H1 (cell line): ENCODE results near the gene S100A13. TPM values are rescaled to one million over a fixed set of nuclear protein-coding genes. Genes with fewer than 3 reads are reported as not detected.

ENCODE experiments used
- CTCF ChIA-PET: fragments of 300-600 bp; sonication (Branson Sonifier 250); formaldehyde crosslinking; loops from one replicate; lab custom pipeline; 2021; ENCODE audit not compliant: partially characterized antibody; lab: Charles Lee
- POLR2A ChIA-PET: fragments of 300-600 bp; sonication (Branson Sonifier 250); formaldehyde crosslinking; loops from one replicate; lab custom pipeline; 2021; ENCODE audit warnings: inconsistent platforms; ENCODE audit not compliant: partially characterized antibody; lab: Charles Lee
- DNase-seq, 2 experiments: peaks; one replicate each; pipeline versions ENCODE4 v3.0.0 to v3.0.0-alpha.2; 2010 to 2022; ENCODE audit warnings: low spot score in 2 of 2, low read depth in 1 of 2, mixed read lengths in 1 of 2
- FAIRE-seq: peaks from 2 replicates; lab custom pipeline; 2011; peaks lifted over from hg19 to GRCh38; lab: Jason Lieb, UNC
- H2AFZ ChIP-seq: 2 replicates; pipeline ENCODE4 v1.8.1; 2012; ENCODE audit warnings: low read length, inconsistent platforms
- H2AK5ac ChIP-seq: 2 replicates; pipeline ENCODE4 v1.6.1; 2013; ENCODE audit warnings: low read depth, low read length
- H2BK120ac ChIP-seq: replicated peaks from 2 replicates; pipeline ENCODE3; 2013; ENCODE audit warnings: low read depth, low read length, inconsistent platforms
- H2BK12ac ChIP-seq: 2 replicates; pipeline ENCODE4 v1.6.1; 2013; ENCODE audit warnings: low read depth, low read length
- H2BK15ac ChIP-seq: 2 replicates; pipeline ENCODE4 v1.6.1; 2013; ENCODE audit warnings: low read length
- H2BK20ac ChIP-seq: 2 replicates; pipeline ENCODE4 v1.6.1; 2013; ENCODE audit warnings: low read length
- H2BK5ac ChIP-seq: 2 replicates; pipeline ENCODE4 v1.6.1; 2013; ENCODE audit warnings: low read depth, low read length
- H3K14ac ChIP-seq: 2 replicates; pipeline ENCODE4 v1.6.1; 2013; ENCODE audit warnings: inconsistent platforms; ENCODE audit not compliant: insufficient read length
- H3K18ac ChIP-seq: 2 replicates; pipeline ENCODE4 v1.6.1; 2013; ENCODE audit warnings: low read length; ENCODE audit errors: extremely low read depth
- H3K23ac ChIP-seq: 2 replicates; pipeline ENCODE4 v1.6.1; 2013; ENCODE audit warnings: inconsistent platforms; ENCODE audit not compliant: insufficient read length
- H3K23me2 ChIP-seq: 2 replicates; pipeline ENCODE4 v1.6.1; 2013; ENCODE audit warnings: low read depth, low read length
- H3K27ac ChIP-seq: 2 replicates; pipeline ENCODE4 v1.6.1; 2011; ENCODE audit warnings: low read depth, low read length, inconsistent platforms
- H3K27me3 ChIP-seq, 4 experiments: replicated peaks in 1 of 4; 1 replicate in 1 of 4; 2 replicates in 3 of 4; pipeline versions ENCODE4 v1.6.1 to v1.8.1; 2011 to 2013; ENCODE audit warnings: low read length in 3 of 4, mild to moderate bottlenecking in 3 of 4, inconsistent platforms in 2 of 4, mixed read lengths in 2 of 4, moderate library complexity in 1 of 4; ENCODE audit not compliant: control insufficient read depth in 3 of 4, insufficient read depth in 3 of 4; ENCODE audit errors: extremely low read depth in 1 of 4
- H3K36me3 ChIP-seq, 4 experiments: 2 replicates each; pipeline versions ENCODE4 v1.6.1 to v1.8.1; 2011 to 2013; ENCODE audit warnings: mild to moderate bottlenecking in 4 of 4, low read length in 3 of 4, moderate library complexity in 2 of 4, control low read depth in 1 of 4, inconsistent platforms in 1 of 4; ENCODE audit not compliant: insufficient read depth in 4 of 4, control insufficient read depth in 2 of 4
- H3K4ac ChIP-seq: replicated peaks from 2 replicates; pipeline ENCODE3; 2013; ENCODE audit warnings: low read length, low read depth, mixed read lengths, inconsistent platforms; ENCODE audit not compliant: insufficient read length
- H3K4me1 ChIP-seq, 4 experiments: replicated peaks in 1 of 4; 1 replicate in 1 of 4; 2 replicates in 3 of 4; pipeline versions ENCODE4 v1.6.1 to v1.8.1; 2011 to 2013; ENCODE audit warnings: low read length in 3 of 4, inconsistent platforms in 2 of 4, mixed read lengths in 1 of 4; ENCODE audit not compliant: insufficient read depth in 4 of 4, control insufficient read depth in 3 of 4
- H3K4me2 ChIP-seq, 2 experiments: 2 replicates each; pipeline versions ENCODE4 v1.6.1 to v1.8.1; 2011 to 2013; ENCODE audit warnings: low read depth in 2 of 2, low read length in 2 of 2, control low read depth in 1 of 2, inconsistent platforms in 1 of 2, mild to moderate bottlenecking in 1 of 2; ENCODE audit not compliant: insufficient read depth in 1 of 2
- H3K4me3 ChIP-seq, 4 experiments: fragments of 200-600, 300-600 bp in 1 of 4; sonication (generic), shearing (Covaris generic), sonication (Bioruptor Twin) in 1 of 4; 2 replicates each; pipeline versions ENCODE4 v1.5.1 to v1.8.1; 2011 to 2016; ENCODE audit warnings: low read length in 4 of 4, low read depth in 3 of 4, control low read depth in 2 of 4, inconsistent platforms in 2 of 4, mild to moderate bottlenecking in 2 of 4, mixed read lengths in 1 of 4, moderate library complexity in 1 of 4; ENCODE audit not compliant: insufficient read depth in 2 of 4; ENCODE audit errors: extremely low read depth in 1 of 4
- H3K56ac ChIP-seq: replicated peaks from 2 replicates; pipeline ENCODE3; 2013; ENCODE audit warnings: low read depth, mild to moderate bottlenecking, mixed read lengths, low read length, inconsistent platforms; ENCODE audit not compliant: insufficient read length
- H3K79me1 ChIP-seq: 2 replicates; pipeline ENCODE4 v1.6.1; 2013; ENCODE audit warnings: low read depth, low read length, control low read depth
- H3K79me2 ChIP-seq, 2 experiments: 2 replicates each; pipeline versions ENCODE4 v1.6.1 to v1.8.1; 2012 to 2013; ENCODE audit warnings: low read length in 2 of 2, mild to moderate bottlenecking in 2 of 2, inconsistent platforms in 1 of 2; ENCODE audit not compliant: insufficient read depth in 2 of 2, control insufficient read depth in 1 of 2
- H3K9ac ChIP-seq, 4 experiments: replicated peaks in 1 of 4; 1 replicate in 1 of 4; 2 replicates in 3 of 4; pipeline versions ENCODE4 v1.6.1 to v1.8.1; 2011 to 2013; ENCODE audit warnings: low read depth in 3 of 4, low read length in 3 of 4, control low read depth in 2 of 4, mild to moderate bottlenecking in 2 of 4, moderate library complexity in 2 of 4, inconsistent platforms in 1 of 4; ENCODE audit errors: extremely low read depth in 1 of 4
- H3K9me3 ChIP-seq, 2 experiments: 2 replicates each; pipeline versions ENCODE4 v1.6.1 to v1.8.1; 2012 to 2013; ENCODE audit warnings: mild to moderate bottlenecking in 2 of 2, moderate library complexity in 2 of 2, control low read depth in 1 of 2, inconsistent platforms in 1 of 2, low read depth in 1 of 2, low read length in 1 of 2, mixed read lengths in 1 of 2; ENCODE audit not compliant: insufficient read depth in 2 of 2
- H4K20me1 ChIP-seq, 2 experiments: replicated peaks in 1 of 2; 2 replicates each; pipeline versions ENCODE3 to v1.8.1; 2011 to 2013; ENCODE audit warnings: inconsistent platforms in 2 of 2, low read length in 2 of 2, mild to moderate bottlenecking in 1 of 2; ENCODE audit not compliant: insufficient read depth in 2 of 2, control insufficient read depth in 1 of 2
- H4K5ac ChIP-seq: 2 replicates; pipeline ENCODE4 v1.6.1; 2013; ENCODE audit warnings: low read length, low read depth, mixed read lengths, inconsistent platforms; ENCODE audit not compliant: insufficient read length
- H4K8ac ChIP-seq: 2 replicates; pipeline ENCODE4 v1.8.0; 2013; ENCODE audit warnings: mild to moderate bottlenecking, moderate library complexity, low read length, inconsistent platforms; ENCODE audit not compliant: insufficient read depth; ENCODE audit errors: extremely low read depth
- H4K91ac ChIP-seq: replicated peaks from 2 replicates; pipeline ENCODE3; 2013; ENCODE audit warnings: low read length, mixed read lengths, inconsistent platforms; ENCODE audit not compliant: insufficient read length
- ASH2L ChIP-seq: fragments of 200-600, 300-600 bp; sonication (generic); IDR thresholded peaks from one replicate; pipeline ENCODE4 v1.7.1; 2017; ENCODE audit warnings: low read length
- BCL11A ChIP-seq, 2 experiments: IDR thresholded peaks; one replicate each; pipeline ENCODE4 v1.6.1; 2011; ENCODE audit warnings: low read depth in 2 of 2, low read length in 2 of 2, mild to moderate bottlenecking in 2 of 2
- E2F6 ChIP-seq: IDR thresholded peaks from 2 replicates; pipeline ENCODE4 v1.6.1; 2012; ENCODE audit warnings: inconsistent platforms
- NRF1 ChIP-seq: IDR thresholded peaks from 2 replicates; pipeline ENCODE4 v1.6.1; 2011; ENCODE audit warnings: mild to moderate bottlenecking, low read depth, low read length, improper control_type of control experiment
- RBBP5 ChIP-seq: IDR thresholded peaks from 2 replicates; pipeline ENCODE4 v1.7.1; 2012; ENCODE audit warnings: low read depth, mild to moderate bottlenecking, inconsistent platforms, low read length, moderate library complexity, borderline replicate concordance
- TAF1 ChIP-seq: IDR thresholded peaks from 2 replicates; pipeline ENCODE4 v1.6.1; 2011; ENCODE audit warnings: mild to moderate bottlenecking, low read depth, low read length
- WGBS, 2 experiments: shearing (Covaris generic) in 1 of 2; methylation state at CpG; one replicate each; pipeline versions ENCODE4 v1.1.6 to v1.1.7; 2013 to 2015; ENCODE audit warnings: low lambda C conversion rate in 2 of 2, mixed read lengths in 2 of 2, inconsistent platforms in 1 of 2, low coverage in 1 of 2, missing lambda C conversion rate in 1 of 2; ENCODE audit not compliant: insufficient replicate concordance in 2 of 2, insufficient coverage in 1 of 2, insufficient read length in 1 of 2; ENCODE audit errors: extremely low coverage in 1 of 2, missing lambda C conversion rate in 1 of 2; 5-methylcytosine and 5-hydroxymethylcytosine counted together
- polyA plus RNA-seq, 7 experiments: library from polyadenylated mRNA; depleted of rRNA in 3 of 7; stranded (reverse) in 5 of 7; unstranded in 2 of 7; fragments of >200 nt in 5 of 7; fragments of 200-250 nt in 2 of 7; gene quantifications; 1 replicate in 5 of 7; 2 replicates in 1 of 7; 4 replicates in 1 of 7; pipeline versions ENCODE4 v1.2.1 to v1.2.3, GENCODE V29; 2011 to 2013; ENCODE audit warnings: missing spikeins in 2 of 7, mixed read lengths in 2 of 7
- total RNA-seq: library from RNA; stranded (reverse); fragmentation: NEBNext Ultra II Directional; extraction: Animal tissue kit (Norgen Biotek cat#: 25700); gene quantifications from 2 replicates; pipeline ENCODE4 v1.2.1, GENCODE V29; 2021

The S100A13 gene
- total and polyA plus RNA-seq, 2 of the 8 experiments (the other 6 are each of a cell fraction or from before 2014, with no cell fraction given): 63.6 to 127 TPM

- DNase-seq (no peak), FAIRE-seq (no peak)
- no peak overlapping the region for H2AFZ ChIP-seq
- no peak overlapping the region for H2AK5ac ChIP-seq
- no peaks in the 10 kb centered on the region for H3K23me2 ChIP-seq
- no peak overlapping the region for H4K5ac ChIP-seq
- H3K18ac ChIP-seq: no peak overlapping the region
- H3K27me3 ChIP-seq: no peaks in the 10 kb centered on the region
- no peaks in the 10 kb centered on the region for H3K9me3 ChIP-seq
- 98% methylated on average over 11 of the region's 11 CpGs; no CpG with 5 or more reads in 1 of the 2 experiments for WGBS, 2 experiments
- ChIA-PET POLR2A (interaction anchor here (1.0 to 16.2 kb wide), 9 partner anchors 7 to 132 kb away, joined by 3 to 343 read pairs (median 6); partner anchors contain the start of genes CHTOP, ILF2, S100A1 and S100A13), CTCF (interaction anchor here (0.7 to 1.7 kb wide), 8 partner anchors 9 to 321 kb away, joined by 3 to 4 read pairs (median 3); partner anchors contain the start of genes S100A1 and S100A13)
- H3K4me1 ChIP-seq: peaks cover 0 to 3% (median 0%) of the 10 kb centered on the region in 4 experiments; a peak in 1 of 7 replicates
- H3K14ac ChIP-seq: no peak overlapping the region
- H2BK12ac ChIP-seq: no peak overlapping the region
- no peak overlapping the region for H2BK5ac ChIP-seq
- H3K79me1 ChIP-seq: no peaks in the 10 kb centered on the region
- H3K36me3 ChIP-seq: peaks cover 46 to 80% (median 72%) of the 10 kb centered on the region in 4 experiments
- no peak overlapping the region for H3K56ac ChIP-seq
- no peak overlapping the region for H3K4me2 ChIP-seq
- no peak overlapping the region for H3K27ac ChIP-seq
- peaks cover 0 to 12% of the 10 kb centered on the region in 2 experiments; a peak in 2 of 4 replicates for H3K79me2 ChIP-seq
- peak overlapping the region; percentile 66; the same call in 1 of the 2 replicates for H4K8ac ChIP-seq
- H4K91ac ChIP-seq: no peak overlapping the region
- no peak overlapping the region for H2BK20ac ChIP-seq
- no peak overlapping the region for H3K9ac ChIP-seq
- no peak overlapping the region for H3K4me3 ChIP-seq
- H4K20me1 ChIP-seq: peaks cover 6 to 7% of the 10 kb centered on the region in 2 experiments
- TF ChIP-seq TAF1 (no peak), E2F6 (no peak), ASH2L (no peak), RBBP5 (no peak), NRF1 (no peak), BCL11A (IDR thresholded peaks at IDR 0.05; ENCODE audit: low read depth in 2 of 2, low read length in 2 of 2) (no peak)
- no peak overlapping the region for H3K23ac ChIP-seq
- H2BK15ac ChIP-seq: no peak overlapping the region
- no peak overlapping the region for H3K4ac ChIP-seq
- H2BK120ac ChIP-seq: no peak overlapping the region
Measured at GRCh38 chr1:153643100-153643499, 15.8 kb upstream of the S100A13 start.
